ENCODE measurements around the gene SOX6.

SOX6 gene

DNA sequence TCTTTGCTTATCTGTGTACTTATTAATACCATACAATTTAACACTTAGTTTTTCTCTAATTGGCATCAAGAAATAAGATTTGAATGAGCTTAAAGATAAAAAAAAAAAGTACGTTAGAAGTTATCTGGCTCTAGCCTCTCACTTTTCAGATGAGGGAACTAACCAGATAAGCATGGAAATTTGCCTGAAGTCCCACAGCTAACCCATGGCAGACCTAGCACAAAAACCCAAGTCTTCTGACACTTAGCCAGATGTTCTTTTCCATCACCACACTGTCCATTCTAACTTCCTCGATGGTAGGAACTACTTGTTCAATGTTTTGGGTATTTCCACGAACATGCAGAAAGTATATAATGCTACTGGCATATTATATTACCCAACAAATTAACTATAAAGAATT lies 7.4 kb upstream of the SOX6 start:
- no peak for DNase-seq

DNA sequence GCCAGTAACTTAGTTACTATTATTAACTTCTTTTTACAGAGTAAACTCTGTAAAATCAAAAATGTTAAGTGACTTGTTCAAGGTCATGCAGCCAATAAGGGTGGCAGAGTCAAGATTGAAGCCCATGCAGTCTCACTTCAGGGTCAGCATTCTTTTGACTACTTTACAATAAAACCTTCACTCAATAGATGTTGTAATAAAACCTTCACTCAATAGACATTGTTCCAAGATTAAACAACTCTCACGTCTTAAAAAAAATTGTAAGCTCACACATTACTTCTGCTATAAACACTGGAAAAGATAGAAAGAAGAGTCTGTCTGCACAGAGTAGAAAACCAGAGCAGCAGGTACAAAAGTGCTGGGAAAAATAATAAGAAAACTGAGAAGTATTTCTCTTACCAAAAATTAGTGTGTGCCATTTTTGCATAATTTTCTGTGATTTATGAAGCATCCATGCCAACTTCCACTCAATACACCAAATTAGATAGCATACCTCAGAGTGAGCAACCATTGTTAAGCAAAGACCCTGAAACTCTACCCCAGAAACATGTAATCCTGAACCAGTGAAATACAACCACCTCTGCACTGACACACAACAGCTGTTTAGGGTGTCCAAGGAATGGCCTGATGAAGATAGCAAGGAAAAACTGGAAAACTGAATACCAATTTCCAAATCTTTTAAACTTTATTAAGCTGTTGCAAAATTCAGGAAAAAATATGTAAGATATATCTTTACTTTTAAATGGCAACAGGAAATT lies 4.9 kb upstream of the SOX6 start:
- no peak for DNase-seq

DNA sequence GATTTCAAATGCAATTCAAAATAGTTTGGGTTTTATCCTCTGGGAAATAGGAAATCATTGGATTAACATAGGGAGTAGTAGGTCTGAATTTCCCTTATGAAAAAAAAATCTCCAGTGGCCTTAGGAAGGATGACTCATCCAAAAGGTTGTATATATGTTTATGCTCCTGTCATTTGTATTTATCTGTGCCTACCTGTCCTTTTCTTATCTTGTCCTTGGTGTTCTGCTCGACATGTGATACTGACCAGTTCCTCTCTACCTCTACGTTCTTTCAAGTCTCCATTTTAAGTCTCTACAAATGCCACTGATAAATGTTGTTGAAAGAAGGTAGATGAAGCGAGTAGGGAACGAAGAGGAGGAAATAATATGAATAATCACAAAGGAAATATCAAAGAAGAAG lies 3.0 kb upstream of the SOX6 start:
- DNase-seq: no peak

DNA sequence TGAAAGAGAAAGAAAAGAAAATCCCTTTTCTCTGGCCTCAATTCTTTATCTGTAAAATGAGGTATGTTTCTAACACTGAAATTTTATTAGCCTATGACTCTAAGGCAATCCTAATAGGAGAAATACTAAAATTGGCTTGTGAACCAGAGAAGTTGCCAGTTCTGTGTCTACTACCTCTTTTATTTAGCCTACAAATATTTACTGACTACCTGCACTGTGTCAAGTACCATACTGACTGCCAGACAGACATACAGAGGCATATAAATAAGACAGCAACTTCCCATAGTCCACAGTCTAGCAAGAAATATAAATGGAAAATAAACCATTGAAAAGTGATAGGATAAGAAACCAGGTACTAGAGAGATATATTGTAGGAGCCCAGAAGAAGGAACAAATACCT lies 2.4 kb upstream of the SOX6 start:
- no peak for DNase-seq

DNA sequence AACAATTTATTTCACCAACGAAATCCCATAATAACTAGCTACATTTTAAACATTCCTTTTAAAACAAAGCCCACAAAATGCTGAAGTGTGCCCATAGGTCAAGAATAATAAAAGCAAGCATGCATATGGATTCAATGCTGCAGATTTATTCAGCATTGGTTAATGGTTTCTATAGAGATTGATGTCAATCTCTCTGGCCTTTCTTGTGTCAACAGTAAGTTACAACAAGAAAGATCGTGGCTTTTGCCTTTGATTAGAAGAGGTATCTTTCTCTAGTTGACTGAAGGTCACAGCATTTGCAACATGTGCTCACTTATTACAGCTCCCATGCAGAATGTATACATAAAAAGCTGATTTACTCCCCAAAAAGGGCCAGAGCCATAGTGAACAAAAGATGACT lies 1.4 kb upstream of the SOX6 start:
- DNase-seq: no peak

DNA sequence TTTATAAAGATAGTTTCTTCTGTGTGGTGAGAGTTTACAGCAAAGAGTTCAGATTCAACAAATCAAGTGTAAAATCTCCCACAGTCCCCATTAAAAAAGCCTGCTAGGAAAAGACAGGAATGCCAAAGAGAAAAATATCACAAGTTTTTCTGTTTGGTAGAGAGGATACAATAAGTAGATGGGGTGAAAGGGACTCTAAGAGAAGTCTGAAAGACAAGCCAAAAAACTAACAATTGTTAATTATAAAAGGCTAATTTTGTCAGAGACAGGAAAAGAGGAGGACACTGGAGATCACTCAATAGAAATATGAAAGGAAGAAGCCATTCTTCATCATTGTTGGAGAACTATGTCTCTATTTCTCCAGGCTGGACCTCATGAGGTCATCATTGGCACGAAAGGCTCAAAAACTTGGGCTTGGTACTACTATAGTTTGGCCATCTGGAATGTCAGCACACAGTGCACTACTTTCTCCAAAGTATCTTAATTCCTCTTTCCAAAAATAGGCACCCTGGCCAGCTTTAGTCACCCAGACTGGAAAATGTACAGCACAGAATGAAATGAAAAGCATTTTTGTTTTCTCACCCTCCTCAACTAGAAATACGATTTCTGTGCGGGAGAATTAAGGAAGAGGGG lies 531 bp upstream of the SOX6 start:
- DNase-seq: no peak

DNA sequence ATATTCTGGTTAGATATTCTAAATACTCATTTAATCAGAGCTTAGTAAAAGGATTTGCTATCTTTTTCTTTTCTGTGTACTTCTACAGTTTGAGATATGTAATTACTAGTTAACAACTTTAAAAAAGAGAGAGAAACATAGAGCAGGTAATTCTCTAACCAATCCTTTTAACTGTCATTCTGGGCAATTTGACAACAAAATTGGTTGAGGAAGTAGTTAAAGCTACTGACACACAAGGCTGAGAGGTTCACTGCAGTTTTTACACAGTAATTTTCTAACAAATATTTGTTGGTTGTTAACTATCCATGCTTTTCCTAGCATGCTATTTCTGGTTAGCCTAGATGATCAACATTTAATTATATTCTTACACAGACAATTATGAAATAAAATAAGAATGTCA lies 3.6 kb downstream of the SOX6 start:
- no peak for DNase-seq

DNA sequence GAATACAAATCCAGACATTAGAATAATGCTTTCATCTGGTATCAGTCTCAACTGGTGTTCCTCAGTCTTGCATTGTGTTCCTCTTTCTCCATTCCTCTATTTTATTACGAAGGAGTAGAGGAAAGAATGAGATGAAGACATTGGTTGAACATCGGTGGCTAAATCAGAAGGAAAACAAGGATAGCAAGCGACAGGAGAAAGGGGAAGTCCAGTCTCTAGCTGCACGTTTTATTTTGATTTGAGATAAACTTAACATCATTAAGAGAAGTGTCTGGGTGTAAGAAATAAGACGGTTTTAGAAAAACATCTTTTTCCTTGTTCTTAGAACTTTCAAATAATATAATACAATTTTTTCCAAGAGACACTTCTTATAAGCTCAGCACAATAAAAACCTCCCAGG lies 6.2 kb downstream of the SOX6 start:
- no peak for DNase-seq

DNA sequence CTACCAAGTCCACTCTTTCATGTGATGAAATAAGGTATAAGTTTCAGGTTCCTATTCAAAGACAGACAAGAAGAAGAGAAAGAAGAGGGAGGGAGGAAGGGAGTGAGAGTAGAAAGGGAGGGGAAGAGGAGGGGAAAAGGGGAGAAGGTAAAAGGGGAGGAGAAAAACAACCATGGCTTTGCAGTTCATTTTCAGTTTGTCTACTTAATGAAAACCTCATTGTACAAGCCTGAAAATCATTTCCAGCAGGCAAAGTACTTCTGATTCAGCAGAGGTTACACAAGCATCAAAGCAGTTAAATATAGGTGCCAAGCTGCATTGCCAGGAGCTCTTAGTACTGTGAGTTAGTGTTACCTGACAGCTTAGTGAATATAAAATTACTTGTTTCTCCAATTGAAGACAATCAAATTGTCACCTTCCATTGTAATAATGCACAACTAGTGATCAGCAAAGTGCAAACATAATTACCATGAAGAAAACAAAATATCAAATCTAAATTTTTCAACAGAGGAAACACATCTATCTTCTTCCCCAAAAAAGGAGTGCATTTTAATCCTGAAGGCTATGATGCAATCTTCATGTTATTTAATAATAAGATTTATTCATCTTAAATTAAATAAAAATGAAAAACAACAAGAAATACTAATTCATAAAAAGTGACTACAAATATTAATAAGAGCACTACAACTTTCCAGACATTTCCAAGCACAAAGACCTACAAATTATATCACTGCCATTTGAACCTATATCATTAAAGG lies 8.2 kb downstream of the SOX6 start:
- no peak for DNase-seq

DNA sequence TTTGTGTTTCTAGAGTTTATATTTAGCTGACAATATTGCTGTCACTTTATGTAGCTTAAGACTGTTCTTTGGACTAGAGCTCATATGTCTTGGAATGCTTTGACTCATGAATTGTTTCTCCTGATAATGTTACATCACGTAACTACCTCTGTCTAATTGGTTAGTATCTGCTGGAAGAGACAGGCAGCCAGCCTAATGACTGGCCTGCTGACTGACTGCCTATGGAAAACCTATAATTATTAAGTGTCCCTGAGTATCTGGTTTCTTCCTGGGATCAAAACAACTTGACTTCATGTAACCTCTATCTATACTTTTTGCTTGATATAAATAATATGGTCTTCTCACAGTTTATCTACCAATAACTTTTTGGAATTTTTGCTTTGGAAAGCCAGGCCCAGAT lies 9.4 kb downstream of the SOX6 start:
- no peak for DNase-seq

DNA sequence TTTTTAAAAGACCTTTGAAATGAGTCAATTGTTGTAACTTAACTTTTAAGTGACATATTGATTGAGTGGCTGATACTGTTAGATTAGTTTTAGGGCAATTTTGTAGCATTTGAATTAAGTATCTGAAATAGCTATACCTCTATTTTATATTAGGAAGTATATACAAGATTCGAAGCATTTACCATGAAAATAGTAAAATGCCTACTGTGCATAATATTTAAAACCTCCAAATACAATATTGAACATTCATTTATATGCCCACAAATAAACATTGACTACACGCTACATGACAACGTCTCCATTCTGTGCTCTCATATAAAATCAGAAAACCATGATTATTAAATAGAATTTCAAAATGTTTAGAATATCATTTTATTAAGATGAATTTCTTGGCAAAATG lies 14.5 kb downstream of the SOX6 start:
- DNase-seq: no peak

- DNase-seq: no peak
Measured at GRCh38 chr11:16338393-16338792, 18.0 kb downstream of the SOX6 start.

DNA sequence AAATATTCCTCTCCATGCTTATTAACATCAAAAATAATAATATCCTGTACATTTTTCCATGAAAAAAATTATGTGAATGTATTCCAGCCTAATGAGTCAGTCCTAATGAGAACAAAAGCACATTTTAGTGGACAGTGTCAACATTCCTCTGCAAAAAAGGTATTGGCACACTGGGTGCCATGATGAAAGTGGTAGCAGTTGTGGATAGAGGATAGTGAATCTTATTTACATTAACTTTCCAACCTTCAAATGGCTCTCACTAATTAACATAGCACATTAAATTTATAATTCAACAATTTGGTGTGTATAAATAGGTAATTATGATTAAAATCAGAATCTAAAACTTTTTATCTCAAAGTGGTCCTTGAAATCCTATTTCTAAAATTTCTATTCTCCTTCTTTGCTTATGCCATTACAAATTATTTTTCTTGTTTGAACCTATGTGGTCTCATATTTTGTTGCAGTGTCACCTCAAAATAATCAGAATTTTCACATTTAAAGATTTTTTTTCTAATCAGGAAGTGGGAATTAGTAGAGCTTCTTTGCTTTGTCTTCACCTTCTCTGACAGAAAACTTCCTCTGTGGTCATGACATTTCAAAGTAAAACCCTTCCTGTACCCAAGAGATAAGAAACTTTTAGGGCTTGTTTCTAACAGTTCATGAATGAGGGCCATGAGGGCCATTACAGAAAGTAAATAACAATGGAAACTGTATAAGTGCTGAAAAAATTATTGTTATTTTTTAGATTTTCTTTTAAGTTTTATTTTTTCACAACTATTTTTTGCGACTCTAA lies 18.7 kb downstream of the SOX6 start:
- no peak for DNase-seq

- DNase-seq: no peak
Measured at GRCh38 chr11:16336721-16337120, 19.6 kb downstream of the SOX6 start.

- DNase-seq: no peak
Measured at GRCh38 chr11:16336204-16336603, 20.1 kb downstream of the SOX6 start.

DNA sequence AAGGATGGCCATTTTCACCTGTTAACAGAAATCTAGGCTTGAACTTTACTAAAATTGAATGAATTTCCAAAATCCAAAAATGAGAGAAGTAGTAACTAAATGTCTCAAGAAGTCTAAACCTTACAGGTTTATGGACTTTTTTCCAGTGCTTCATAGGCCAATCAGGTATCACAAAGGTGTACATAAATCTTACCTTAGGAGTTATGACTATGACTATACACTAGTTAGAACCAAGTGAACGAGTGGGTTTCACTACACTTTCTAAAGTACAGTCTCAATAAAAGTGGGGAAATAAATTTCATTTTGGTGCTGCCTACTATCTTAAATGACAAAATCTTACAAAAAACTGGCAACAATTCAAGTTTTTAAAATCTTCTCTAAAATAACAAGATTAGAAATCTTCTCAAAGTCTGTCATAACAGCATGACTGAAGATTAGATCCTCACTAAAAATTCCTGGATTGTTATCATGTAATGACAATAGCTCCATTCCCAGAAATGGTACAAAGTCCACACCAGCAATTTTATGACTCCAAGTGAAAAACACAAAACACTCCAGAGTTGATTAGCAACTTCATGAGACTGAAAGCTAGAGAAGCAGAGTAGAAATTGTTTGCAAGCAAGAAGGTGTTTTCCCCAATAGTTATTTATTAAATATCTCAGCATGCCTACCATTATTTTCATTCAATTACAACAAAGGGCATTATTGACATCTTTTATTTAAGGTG lies 20.9 kb downstream of the SOX6 start:
- no peak for DNase-seq

DNA sequence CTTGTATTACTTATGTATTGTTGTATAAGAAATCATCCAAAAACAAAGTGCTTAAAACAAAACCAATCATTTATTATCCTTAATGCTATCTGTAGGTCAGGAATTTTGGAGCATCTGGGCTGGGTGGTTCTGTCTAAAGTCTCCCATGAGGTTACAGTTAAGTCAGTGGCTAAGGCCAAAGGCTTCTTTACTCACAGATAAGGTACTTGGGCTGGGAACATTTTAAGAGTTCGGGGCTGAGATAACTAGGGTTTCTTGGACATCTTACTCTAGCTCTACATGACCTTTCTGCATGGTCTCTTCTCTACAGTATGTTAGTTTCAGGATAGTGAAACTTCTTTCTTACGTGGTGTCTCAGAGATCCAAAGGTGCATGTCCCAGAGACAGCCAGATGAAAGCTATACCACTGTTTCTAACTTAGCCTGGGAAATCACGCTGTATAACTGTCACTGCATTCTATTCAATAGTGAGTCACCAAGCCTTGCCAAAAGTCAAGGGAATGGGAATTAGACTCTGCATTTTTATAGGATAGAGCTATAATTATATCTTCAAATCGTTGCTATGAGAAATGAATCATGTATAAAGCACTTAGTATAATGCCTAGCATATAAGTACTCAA lies 29.6 kb downstream of the SOX6 start:
- no peak for DNase-seq

- no peak for DNase-seq
Measured at GRCh38 chr11:16322190-16322589, 34.2 kb downstream of the SOX6 start.

- no peak for DNase-seq
Measured at GRCh38 chr11:16321148-16321547, 35.2 kb downstream of the SOX6 start.

DNA sequence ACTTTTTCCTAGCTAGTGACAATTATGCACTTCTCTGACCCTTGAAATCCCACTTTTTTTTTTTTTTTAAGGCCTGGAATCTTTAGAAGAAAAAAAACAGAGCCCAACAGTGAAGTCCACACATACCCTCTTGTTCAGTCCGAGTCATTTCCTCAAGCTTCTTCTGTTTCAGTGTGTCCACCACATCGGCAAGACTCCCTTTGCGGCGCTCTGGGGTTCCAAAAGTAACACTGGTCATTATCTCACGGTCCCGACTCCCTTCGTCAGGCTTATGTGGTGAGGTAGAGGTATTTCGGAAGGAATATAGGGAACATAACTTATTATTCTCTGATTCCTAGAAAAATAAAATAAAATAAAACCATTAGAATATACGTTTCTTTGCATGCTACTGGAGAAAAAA lies 38.0 kb downstream of the SOX6 start:
- no peak for DNase-seq

DNA sequence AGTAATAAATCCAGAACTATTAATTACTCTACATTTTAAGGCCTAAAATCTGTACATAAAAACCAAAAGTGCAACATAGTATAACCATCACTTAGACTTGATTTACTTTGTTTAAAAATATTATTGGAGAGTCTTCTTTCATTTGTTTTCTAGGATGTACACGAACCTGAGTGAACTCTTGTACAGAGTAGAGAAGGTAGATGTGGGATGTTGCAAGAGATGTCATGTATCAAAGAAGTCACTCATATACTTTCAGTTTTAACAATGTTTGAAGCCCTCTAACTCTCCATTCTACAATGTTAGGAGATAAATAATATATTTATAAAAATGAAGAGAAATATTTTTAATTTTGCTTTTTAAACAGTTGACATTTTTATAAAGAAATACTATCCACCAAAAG lies 38.6 kb downstream of the SOX6 start:
- no peak for DNase-seq

DNA sequence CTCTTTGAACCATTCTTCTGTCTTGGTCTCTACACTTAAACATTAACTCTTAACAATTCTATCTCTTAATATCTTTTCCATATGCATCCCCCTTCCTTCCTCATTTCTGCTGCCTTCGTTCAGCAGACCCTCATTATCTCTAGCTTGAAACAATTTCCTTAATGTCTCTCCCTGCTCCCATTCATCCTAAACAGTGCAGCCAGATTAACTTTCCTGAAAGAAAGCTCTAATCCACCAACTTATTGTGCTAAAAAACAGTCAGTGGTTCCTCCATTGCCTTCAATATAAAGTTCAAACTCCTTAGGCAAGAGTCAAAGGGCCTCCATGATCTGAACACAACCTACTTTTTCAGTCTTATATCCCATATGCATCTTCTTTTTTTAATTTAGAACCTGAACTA lies 42.5 kb downstream of the SOX6 start:
- DNase-seq: no peak
